Fibroblast of lung (primary cell): ENCODE results near the gene ZBTB16.

Experiments
- CTCF ChIP-seq, 2 donors: IDR thresholded peaks in 1 of 2; conservative IDR thresholded peaks in 1 of 2; 1 replicate in 1 of 2; 2 replicates in 1 of 2; pipeline ENCODE4 v1.5.1; 2011 to 2012; ENCODE audit warnings: low read length in 2 of 2, control low read depth in 1 of 2, inconsistent platforms in 1 of 2, low read depth in 1 of 2, mild to moderate bottlenecking in 1 of 2
- EZH2 ChIP-seq: IDR thresholded peaks from 2 replicates; pipeline ENCODE4 v1.5.1; 2012; ENCODE audit warnings: low read length, control low read depth, mild to moderate bottlenecking; ENCODE audit errors: missing control alignments

GRCh38 chr11:114159320-114159719, 99.8 kb downstream of the ZBTB16 start:
- TF ChIP-seq EZH2: no peak
- no peak for TF ChIP-seq CTCF (conservative IDR thresholded peaks at IDR 0.05 in 1 of 2, IDR thresholded peaks at IDR 0.05 in 1 of 2; ENCODE audit: low read depth in 1 of 2, low read length in 2 of 2)
